GM12892 (cell line): ENCODE measurements around the gene LIN52.

Experiments used
- DNase-seq: peaks from one replicate; pipeline ENCODE4 v3.0.0; 2011; ENCODE audit not compliant: insufficient read length
- FAIRE-seq: peaks from 2 replicates; lab custom pipeline; 2011; peaks lifted over from hg19 to GRCh38; lab: Jason Lieb, UNC
- POLR2A ChIP-seq: IDR thresholded peaks from 2 replicates; pipeline ENCODE4 v1.6.1; 2011; ENCODE audit warnings: low read depth, low read length, control low read depth
- POLR2AphosphoS5 ChIP-seq: IDR thresholded peaks from 2 replicates; pipeline ENCODE4 v1.6.1; 2011; ENCODE audit warnings: low read depth, low read length, control low read depth
- TAF1 ChIP-seq: IDR thresholded peaks from 2 replicates; pipeline ENCODE4 v1.6.1; 2011; ENCODE audit warnings: low read depth, mild to moderate bottlenecking, control low read depth, low read length, borderline replicate concordance

LIN52 gene

GRCh38 chr14:74126315-74127013 is 41.7 kb downstream of the LIN52 start:
- TF ChIP-seq POLR2A: no peak
- TF ChIP-seq POLR2AphosphoS5: no peak
- no peak for TF ChIP-seq TAF1
- DNase-seq (no peak), FAIRE-seq (no peak)

- FAIRE-seq (no peak), DNase-seq (no peak)
- no peak for TF ChIP-seq TAF1
- no peak for TF ChIP-seq POLR2AphosphoS5
- no peak for TF ChIP-seq POLR2A
Observed at GRCh38 chr14:74127634-74128033, 42.9 kb downstream of the LIN52 start.

GRCh38 chr14:74133833-74134481 is 49.2 kb downstream of the LIN52 start:
- FAIRE-seq (peak; percentile 33), DNase-seq (no peak)
- TF ChIP-seq POLR2A: no peak
- no peak for TF ChIP-seq POLR2AphosphoS5
- TF ChIP-seq TAF1: no peak

- no peak for FAIRE-seq
- DNase-seq: no peak
- TF ChIP-seq POLR2AphosphoS5: no peak
- no peak for TF ChIP-seq TAF1
- no peak for TF ChIP-seq POLR2A
Observed at GRCh38 chr14:74134484-74134883, 49.7 kb downstream of the LIN52 start.

GRCh38 chr14:74135426-74135825 is 50.7 kb downstream of the LIN52 start:
- TF ChIP-seq TAF1: no peak
- no peak for TF ChIP-seq POLR2A
- TF ChIP-seq POLR2AphosphoS5: no peak
- DNase-seq (no peak), FAIRE-seq (no peak)

GRCh38 chr14:74140374-74140850 is 55.7 kb downstream of the LIN52 start:
- TF ChIP-seq POLR2AphosphoS5 (no peak), POLR2A (no peak), TAF1 (no peak)
- FAIRE-seq (no peak), DNase-seq (no peak)

- FAIRE-seq: no peak
- DNase-seq: no peak
- TF ChIP-seq POLR2AphosphoS5 (no peak), TAF1 (no peak), POLR2A (no peak)
Observed at GRCh38 chr14:74141703-74142102, 56.9 kb downstream of the LIN52 start.

- DNase-seq: no peak
- FAIRE-seq: no peak
- TF ChIP-seq POLR2AphosphoS5: no peak
- no peak for TF ChIP-seq POLR2A
Observed at GRCh38 chr14:74142523-74142922, 57.8 kb downstream of the LIN52 start.

- no peak for FAIRE-seq
- DNase-seq: no peak
- TF ChIP-seq POLR2AphosphoS5 (no peak), TAF1 (no peak), POLR2A (no peak)
Observed at GRCh38 chr14:74144789-74145188, 60.0 kb downstream of the LIN52 start.

GRCh38 chr14:74147571-74147970 is 62.8 kb downstream of the LIN52 start:
- TF ChIP-seq POLR2AphosphoS5 (no peak), POLR2A (no peak), TAF1 (no peak)
- DNase-seq: no peak
- no peak for FAIRE-seq

- no peak for DNase-seq
- no peak for TF ChIP-seq POLR2AphosphoS5
- no peak for TF ChIP-seq POLR2A
- TF ChIP-seq TAF1: no peak
- no peak for FAIRE-seq
Observed at GRCh38 chr14:74148705-74149104, 63.9 kb downstream of the LIN52 start.

- FAIRE-seq: no peak
- TF ChIP-seq TAF1 (no peak), POLR2A (no peak), POLR2AphosphoS5 (no peak)
- DNase-seq: no peak
Observed at GRCh38 chr14:74155287-74155686, 70.5 kb downstream of the LIN52 start.
